Cardiac muscle cell (in vitro differentiated cells and primary cell): ENCODE results near the gene PDK2. TPM values are rescaled to one million over a fixed set of nuclear protein-coding genes. Genes with fewer than 3 reads are reported as not detected.

Source experiments
- DNase-seq, 2 donors: peaks; one replicate each; pipeline versions ENCODE4 v3.0.0 to v3.0.0-alpha.2; 2010 to 2017; ENCODE audit warnings: low read depth in 1 of 2, low spot score in 1 of 2
- H3K27ac ChIP-seq: fragments of 200-600 bp; sonication (generic); 2 replicates; pipeline ENCODE4 v1.5.1; 2016
- H3K27me3 ChIP-seq: fragments of 200-600 bp; sonication (generic); 2 replicates; pipeline ENCODE4 v1.6.0; 2016; ENCODE audit warnings: control low read depth
- H3K36me3 ChIP-seq: fragments of 200-600 bp; sonication (generic); 2 replicates; pipeline ENCODE4 v1.5.1; 2016; ENCODE audit warnings: control low read depth
- H3K4me1 ChIP-seq: fragments of 200-600 bp; sonication (generic); 2 replicates; pipeline ENCODE4 v1.8.1; 2017; ENCODE audit warnings: low read depth, mild to moderate bottlenecking, mixed run types
- H3K4me3 ChIP-seq: fragments of 200-600 bp; sonication (generic); 2 replicates; pipeline ENCODE4 v1.5.1; 2016; ENCODE audit warnings: mild to moderate bottlenecking
- H3K9me3 ChIP-seq: fragments of 200-600 bp; sonication (generic); 2 replicates; pipeline ENCODE4 v1.5.1; 2017; ENCODE audit warnings: low read depth, mild to moderate bottlenecking, control low read depth
- CTCF ChIP-seq: IDR thresholded peaks from 2 replicates; pipeline ENCODE4 v1.5.1; 2012; ENCODE audit warnings: low read depth, mild to moderate bottlenecking, low read length
- polyA plus RNA-seq: library from polyadenylated mRNA; unstranded; fragments of >200 nt; fragmentation: Nextera tagmentation; extraction: Ambion mirVana; gene quantifications from 2 replicates; pipeline ENCODE4 v1.2.1, GENCODE V29; 2016
- total RNA-seq: library from RNA; depleted of rRNA; stranded (reverse); fragments of >200 nt; gene quantifications from 2 replicates; pipeline ENCODE4 v1.2.3, GENCODE V29; 2016

The PDK2 gene
- total and polyA plus RNA-seq, 2 experiments from 2014 or later: 88.5 to 146 TPM

GRCh38 chr17:50114849-50115357 lies 19.8 kb downstream of the PDK2 start:
- H3K4me3 ChIP-seq: no peak overlapping the region
- DNase-seq: peak; percentile 75 to 79
- TF ChIP-seq CTCF: peak; percentile 83

GRCh38 chr17:50115756-50116155 lies 20.6 kb downstream of the PDK2 start:
- H3K36me3 ChIP-seq: no peaks in the 10 kb centered on the region
- DNase-seq: no peak
- no peak for TF ChIP-seq CTCF
- no peaks in the 10 kb centered on the region for H3K27me3 ChIP-seq
- H3K4me3 ChIP-seq: no peak overlapping the region
- peaks cover 24% of the 10 kb centered on the region for H3K4me1 ChIP-seq
- H3K27ac ChIP-seq: no peak overlapping the region
- H3K9me3 ChIP-seq: no peaks in the 10 kb centered on the region

More at GRCh38 chr17:50114849-50115357, 19.8 kb downstream of the PDK2 start:
- peaks cover 28% of the 10 kb centered on the region for H3K4me1 ChIP-seq
- no peaks in the 10 kb centered on the region for H3K27me3 ChIP-seq
- no peaks in the 10 kb centered on the region for H3K36me3 ChIP-seq
- no peak overlapping the region for H3K27ac ChIP-seq
- no peaks in the 10 kb centered on the region for H3K9me3 ChIP-seq

- peak; percentile 71 to 90 for DNase-seq
- no peaks in the 10 kb centered on the region for H3K27me3 ChIP-seq
- TF ChIP-seq CTCF: peak; percentile 65
- peaks cover 9% of the 10 kb centered on the region for H3K4me1 ChIP-seq
- H3K36me3 ChIP-seq: no peaks in the 10 kb centered on the region
- no peaks in the 10 kb centered on the region for H3K9me3 ChIP-seq
- no peak overlapping the region for H3K27ac ChIP-seq
- peak overlapping the region; percentile 1 for H3K4me3 ChIP-seq
These were observed 22.3 kb downstream of the PDK2 start for GRCh38 chr17:50117202-50118051.

GRCh38 chr17:50118076-50118827 lies 23.1 kb downstream of the PDK2 start:
- Histone ChIP-seq H3K4me1 (peaks cover 2% of the 10 kb centered on the region), H3K27ac (no peak overlapping the region), H3K4me3 (no peak overlapping the region), H3K36me3 (no peaks in the 10 kb centered on the region), H3K9me3 (no peaks in the 10 kb centered on the region), H3K27me3 (no peaks in the 10 kb centered on the region)
- TF ChIP-seq CTCF: no peak
- DNase-seq: no peak

GRCh38 chr17:50118828-50119218 lies 23.7 kb downstream of the PDK2 start:
- no peaks in the 10 kb centered on the region for H3K27me3 ChIP-seq
- H3K4me1 ChIP-seq: no peaks in the 10 kb centered on the region
- no peak overlapping the region for H3K27ac ChIP-seq
- no peak for DNase-seq
- TF ChIP-seq CTCF: no peak
- no peak overlapping the region for H3K4me3 ChIP-seq
- H3K9me3 ChIP-seq: no peaks in the 10 kb centered on the region
- no peaks in the 10 kb centered on the region for H3K36me3 ChIP-seq
